NCI-H1105 (cell line): Measurements from ENCODE around the gene RETN.

Source experiments
- DNase-seq: peaks from one replicate; lab custom pipeline; 2025; lab: John Stamatoyannopoulos, UW

Gene RETN

DNA sequence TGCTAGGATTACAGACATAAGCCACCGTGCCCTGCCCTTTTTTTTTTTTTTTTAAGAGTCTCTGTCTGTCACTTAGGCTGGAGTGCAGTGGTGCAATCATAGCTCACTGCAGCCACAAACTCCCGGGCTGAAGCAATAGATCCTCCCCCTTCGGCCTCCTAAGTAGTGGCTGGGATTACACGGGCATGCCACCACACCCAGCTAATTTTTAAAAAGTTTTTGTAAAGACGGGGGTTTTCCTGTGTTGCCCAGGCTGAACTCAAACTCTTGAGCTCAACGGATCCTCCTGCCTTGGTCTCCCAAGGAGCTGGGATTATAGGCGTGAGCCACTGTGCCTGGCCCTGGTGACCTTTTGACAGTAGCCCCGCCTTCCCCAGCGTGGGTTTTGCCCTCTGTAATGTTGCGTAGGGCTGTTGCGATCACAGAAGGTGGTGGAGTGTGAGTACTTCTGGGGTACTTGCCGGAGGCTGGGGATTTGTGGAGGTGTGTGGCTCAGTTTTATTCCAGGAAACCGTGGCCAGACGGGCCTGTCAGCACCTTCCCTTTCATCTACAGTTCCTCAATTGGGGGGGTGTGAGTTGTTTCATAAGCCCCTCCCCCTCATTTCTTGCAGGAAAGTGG lies 11.6 kb upstream of the RETN start:
- no peak for DNase-seq

DNA sequence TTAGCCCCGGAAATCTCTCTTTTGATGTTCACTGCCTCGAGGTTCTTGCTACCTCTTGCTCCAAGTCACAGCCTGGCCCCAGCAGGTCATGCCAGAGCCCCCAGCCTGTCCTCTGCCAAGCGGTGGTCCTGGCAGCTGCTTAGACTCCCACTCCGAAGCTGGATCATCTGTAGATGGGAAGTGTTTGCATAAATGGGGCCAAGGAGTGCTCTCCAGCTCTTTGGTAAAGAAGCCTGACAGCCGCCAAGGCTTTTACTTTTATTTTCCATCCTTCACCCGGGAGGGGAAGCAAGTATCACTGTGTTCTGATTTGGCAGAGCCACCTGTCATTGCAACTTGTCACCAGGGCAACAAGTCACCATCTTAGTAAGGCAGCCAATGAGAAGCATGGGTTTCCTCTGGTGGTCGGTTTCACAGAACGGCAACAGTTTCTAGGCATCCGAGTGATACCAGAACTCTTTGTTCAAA lies 10.6 kb upstream of the RETN start:
- DNase-seq = no peak

DNA sequence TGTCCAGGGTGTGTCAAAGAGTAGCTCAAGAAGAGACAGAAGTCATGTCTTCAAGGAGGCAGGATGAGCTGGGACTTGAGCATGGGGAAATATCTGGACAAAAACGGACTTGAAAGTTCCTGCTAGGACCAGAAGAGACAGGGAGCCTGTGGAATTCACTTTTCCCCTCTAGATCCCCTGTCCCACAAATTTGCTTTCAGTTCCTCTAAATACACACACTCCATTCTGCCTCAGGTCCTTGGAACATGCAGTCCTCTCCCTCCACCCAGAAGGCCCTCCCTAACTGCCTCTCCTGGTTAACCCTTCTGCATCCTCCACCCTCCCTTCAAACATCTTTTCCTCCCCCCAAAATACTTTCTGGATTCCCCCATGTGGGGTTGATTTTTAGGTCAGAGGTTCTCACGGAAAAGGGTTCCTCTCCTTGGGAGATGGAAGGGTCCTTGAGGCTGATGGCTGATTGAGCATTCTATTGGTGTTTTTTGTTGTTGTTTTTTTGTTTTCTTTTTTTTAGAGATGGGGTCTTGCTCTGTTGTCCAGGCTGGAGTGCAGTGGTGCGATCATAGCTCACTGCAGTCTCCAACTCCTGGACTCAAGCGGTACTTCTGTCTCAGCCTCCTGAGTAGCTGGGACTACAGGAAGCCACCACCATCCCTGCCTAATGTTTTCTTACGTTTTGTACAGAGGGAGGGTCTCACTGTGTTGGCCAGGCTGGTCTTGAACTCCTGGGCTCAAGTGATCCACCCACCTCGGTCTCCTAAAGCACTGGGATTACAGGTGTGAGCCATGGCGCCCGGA lies 6.9 kb upstream of the RETN start:
- no peak for DNase-seq

DNA sequence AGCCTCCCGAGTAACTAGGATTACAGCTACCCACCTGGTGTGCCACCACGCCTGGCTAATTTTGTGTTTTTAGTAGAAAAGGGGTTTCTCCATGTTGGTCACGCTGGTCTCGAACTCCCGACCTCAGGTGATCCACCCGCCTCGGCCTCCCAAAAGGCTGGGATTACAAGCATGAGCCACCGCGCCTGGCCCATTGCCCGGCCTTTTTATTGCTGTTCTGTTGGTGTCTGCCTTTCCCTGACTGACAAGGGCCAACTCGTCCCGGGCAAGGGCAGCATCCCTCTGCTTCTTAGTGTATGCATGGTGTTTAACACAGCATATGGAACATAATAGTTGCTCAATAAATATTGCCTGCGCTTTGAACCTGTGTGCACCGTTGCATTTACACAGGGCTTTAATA lies 6.2 kb upstream of the RETN start:
- no peak for DNase-seq

DNA sequence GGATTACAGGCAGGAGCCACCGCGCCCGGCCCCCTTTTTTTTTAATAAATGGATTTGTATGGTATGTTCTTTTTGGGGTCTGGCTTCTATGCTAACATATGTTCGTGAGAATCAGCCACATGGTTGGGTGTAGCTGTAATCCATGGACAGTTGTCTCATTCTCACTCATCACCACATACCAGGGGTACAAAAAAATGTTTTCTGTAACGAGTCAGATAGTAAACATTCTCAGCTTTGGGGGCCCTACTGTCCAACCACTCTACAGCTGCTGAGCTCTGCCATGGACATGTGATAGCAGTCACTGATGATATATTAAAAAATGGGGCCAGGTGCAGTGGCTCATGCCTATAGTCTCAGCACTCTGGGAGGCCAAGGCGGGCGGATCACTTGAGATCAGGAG lies 5.1 kb upstream of the RETN start:
- no peak for DNase-seq

DNA sequence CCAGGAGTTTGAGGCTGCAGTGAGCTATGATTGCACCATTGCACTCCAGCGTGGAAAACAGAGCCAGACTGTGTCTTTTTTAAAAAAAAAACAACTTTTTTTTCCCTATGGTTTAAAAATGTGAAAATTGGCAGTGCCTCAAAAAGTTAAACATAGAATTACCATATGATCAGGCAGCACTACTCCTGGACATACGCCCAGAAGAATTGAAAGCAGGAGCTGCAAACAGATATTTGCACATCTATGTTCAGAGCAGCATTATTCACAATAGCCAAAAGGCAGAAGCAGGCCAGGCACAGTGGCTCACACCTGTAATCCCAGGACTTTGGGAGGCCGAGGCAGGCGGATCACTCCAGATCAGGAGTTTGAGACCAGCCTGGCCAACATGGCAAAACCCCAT lies 3.8 kb upstream of the RETN start:
- DNase-seq = no peak

DNA sequence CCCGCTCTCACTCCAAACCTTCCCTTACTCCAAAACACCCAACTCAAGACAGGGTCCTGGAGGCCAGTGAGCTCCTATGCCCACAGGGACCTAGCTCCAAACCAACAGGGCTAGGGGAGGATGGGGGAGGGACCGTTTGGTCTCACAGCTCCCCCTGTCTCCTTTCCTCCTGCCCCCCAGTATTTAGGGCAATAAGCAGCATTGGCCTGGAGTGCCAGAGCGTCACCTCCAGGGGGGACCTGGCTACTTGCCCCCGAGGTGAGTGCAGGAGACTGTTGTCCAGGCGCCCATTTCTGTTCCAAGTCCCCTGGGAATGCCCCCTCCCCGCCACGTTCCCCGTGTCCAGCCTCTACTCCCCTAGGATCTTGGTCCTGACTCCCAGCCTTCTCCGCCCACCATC lies 792 bp downstream of the RETN start:
- DNase-seq = no peak

DNA sequence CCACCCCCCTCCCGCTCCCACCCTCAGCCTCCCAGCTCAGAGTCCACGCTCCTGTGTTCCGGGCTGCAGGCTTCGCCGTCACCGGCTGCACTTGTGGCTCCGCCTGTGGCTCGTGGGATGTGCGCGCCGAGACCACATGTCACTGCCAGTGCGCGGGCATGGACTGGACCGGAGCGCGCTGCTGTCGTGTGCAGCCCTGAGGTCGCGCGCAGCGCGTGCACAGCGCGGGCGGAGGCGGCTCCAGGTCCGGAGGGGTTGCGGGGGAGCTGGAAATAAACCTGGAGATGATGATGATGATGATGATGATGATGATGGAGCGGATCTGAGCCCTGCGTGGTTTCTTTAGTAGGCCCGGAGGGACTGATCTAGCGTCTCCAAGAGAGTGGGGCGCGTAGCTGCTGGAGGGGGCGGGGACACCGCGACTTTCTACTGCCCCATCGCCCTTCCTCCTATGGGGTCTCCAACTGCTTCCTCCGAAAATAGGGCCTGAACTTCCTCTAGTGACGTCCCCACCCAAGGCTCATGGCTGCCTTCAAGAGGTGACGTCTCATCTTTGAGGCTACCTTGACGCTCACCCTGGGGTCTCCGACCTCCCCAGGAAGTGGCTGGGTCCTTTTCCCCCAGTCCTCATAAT lies 1.4 kb downstream of the RETN start:
- DNase-seq = no peak

DNA sequence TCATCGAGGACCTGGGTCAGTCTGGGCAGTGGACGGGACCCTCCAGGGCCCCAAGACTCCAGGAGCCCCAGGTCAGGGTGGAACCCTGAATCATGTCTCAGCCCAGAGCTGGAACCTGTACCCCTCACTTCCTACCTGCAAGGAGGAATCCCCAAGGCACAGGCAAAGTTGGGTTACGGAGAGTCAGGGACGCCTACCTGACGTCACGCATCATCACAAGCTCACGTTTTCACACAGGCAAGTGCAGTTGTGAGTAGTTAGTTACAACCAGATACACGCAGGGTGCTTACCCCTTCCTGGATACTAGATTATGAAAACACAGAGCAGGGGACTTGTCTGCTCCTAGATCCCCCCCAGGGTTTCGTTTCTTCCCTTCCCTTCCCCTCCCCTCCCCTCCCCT lies 1.9 kb downstream of the RETN start:
- DNase-seq = no peak

DNA sequence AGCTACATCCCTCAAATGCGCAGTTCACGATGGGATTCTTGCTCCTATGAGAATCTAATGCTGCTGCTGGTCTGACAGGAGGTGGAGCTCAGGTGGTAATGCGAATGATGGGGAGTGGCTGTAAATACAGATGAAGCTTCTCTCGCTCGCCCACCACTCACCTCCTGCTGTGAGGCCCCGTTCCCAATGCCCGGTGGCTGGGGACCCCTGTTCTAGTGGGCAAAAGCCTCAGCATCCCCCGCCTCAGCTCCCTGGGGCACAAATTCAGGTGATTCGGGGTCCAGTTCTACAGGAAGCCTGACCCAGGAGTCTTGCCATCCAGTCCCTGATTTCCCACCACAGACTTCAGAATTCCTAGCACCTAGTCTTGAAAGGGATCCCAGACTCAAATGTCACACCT lies 3.7 kb downstream of the RETN start:
- DNase-seq = no peak

DNA sequence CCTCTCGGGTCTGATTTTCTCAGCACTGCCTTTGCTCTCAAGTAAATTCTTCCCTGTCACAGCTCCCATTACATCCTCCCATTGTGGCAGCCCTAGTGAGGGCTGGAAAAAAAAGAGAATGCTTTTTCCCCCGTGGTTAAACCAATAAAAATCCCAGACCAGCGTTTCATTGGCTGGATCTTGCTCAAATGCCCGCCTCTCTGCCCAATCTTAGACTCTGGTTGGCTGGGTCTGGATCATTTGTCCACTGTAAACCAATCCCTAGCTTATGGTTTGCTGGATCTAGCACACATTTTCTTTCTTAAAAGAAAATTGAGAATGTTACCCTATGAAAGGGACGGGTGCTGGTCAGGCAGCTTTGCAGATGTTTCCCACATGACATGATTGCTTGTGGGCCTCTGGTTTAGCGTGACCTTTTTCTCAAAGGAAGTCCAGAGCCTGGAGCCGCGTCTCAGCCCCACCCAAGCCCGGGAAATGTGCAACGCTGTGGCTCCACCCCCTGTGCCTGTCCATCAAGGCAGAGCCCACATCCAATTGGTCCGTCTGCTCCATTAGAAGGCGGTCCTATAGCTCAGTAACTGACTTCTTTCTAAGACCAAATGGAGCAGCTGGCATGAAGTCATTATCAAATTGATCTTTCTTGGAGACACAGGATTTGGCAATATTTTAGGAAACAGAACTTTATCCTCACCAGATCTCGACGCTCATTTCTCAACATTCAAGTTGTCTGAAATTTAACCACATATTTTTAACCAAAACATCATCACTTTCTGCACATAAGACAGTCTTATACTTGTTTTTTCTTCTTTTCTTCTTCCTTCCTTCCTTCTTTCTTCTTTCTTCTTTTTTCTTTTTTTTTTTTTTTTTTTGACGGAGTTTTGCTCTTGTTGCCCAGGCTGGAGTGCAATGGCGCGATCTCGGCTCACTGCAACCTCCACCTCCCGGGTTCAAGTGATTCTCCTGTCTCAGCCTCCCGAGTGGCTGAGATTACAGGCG lies 5.5 kb downstream of the RETN start:
- no peak for DNase-seq

DNA sequence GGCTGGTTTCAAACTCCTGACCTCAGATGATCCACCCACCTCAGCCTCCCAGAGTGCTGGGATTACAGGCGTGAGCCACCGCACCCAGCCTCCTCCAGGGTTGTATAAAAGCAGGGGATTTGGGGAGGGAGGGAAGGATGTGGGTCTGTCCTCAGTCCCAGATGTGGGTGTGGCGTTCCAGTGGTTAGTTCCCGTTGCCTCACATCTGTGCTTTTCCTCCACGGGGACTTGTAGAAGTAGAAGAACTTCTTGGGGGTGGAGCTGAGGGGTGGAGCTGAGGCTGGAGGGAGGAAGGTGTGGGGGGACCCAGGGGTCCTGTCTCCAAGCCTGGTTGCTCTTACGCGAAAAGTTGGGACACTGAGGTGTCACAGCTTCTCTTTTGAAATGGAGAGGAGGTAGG lies 7.5 kb downstream of the RETN start:
- no peak for DNase-seq

DNA sequence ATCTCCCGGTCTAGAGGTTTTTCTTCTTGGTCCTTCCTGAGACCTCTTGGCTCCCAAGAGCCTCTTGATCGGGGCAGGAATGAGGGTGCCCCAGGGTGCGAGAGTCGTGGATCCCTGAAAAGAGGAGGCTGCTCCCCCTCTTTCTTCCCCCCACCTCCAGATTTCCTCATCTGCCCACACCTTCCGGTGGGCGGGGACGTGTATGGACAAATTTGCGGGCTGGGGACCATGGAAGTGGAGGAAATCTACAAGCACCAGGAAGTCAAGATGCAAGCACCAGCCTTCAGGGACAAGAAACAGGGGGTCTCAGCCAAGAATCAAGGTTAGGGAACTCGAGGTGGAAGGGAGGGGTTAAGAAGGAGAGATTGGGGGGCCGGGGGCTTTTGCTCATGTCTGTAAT lies 8.0 kb downstream of the RETN start, which contains the start of gene MCEMP1:
Gene MCEMP1 (plus strand): TSS at position 237 of the 400 bp plus-strand sequence. CDS start 31 bp downstream, at position 268.
- no peak for DNase-seq

DNA sequence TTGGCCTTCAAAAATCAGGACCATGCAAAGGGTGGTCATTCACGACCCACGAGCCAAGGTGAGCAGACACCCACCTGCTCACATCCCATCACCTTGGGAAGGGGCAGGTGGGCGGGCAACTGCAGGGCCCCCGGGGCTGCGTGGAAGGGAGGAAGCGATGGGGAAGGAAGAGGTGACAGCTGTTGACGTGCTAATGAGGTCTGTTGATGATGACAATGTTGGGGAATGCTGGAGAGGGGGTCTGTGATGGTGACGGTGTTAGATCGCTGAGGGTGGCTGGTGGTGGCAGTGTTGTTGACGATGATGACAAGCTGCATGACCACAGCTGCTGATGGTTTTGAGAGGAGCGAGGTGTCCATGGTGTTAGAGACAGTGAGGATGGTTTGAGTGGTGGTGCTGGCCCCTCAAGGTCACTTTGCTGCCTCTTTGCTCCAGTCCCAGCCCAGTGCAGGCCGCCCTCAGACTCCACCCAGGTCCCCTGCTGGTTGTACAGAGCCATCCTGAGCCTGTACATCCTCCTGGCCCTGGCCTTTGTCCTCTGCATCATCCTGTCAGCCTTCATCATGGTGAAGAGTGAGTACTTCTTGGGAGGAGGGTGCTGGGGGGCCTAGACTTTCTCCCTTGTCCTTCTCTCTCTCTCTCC lies 8.9 kb downstream of the RETN start:
- DNase-seq = no peak

DNA sequence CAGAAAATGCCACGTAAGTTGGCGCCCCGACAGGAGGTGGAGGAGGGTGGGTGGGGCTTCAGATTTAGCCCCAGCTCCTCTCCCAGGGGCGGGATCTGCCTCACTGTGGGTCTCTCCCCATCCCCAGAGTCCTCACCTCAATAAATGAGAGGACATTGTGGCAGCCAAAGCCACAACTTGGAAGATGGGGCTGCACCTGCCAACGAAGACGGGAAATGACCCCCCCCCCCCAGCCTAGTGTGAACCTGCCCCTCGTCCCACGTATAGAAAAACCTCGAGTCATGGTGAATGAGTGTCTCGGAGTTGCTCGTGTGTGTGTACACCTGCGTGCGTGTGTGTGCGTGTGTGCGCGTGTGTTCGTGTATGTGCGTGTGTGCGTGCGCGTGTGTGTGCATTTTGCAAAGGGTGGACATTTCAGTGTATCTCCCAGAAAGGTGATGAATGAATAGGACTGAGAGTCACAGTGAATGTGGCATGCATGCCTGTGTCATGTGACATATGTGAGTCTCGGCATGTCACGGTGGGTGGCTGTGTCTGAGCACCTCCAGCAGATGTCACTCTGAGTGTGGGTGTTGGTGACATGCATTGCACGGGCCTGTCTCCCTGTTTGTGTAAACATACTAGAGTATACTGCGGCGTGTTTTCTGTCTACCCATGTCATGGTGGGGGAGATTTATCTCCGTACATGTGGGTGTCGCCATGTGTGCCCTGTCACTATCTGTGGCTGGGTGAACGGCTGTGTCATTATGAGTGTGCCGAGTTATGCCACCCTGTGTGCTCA lies 10.3 kb downstream of the RETN start:
- DNase-seq = no peak

DNA sequence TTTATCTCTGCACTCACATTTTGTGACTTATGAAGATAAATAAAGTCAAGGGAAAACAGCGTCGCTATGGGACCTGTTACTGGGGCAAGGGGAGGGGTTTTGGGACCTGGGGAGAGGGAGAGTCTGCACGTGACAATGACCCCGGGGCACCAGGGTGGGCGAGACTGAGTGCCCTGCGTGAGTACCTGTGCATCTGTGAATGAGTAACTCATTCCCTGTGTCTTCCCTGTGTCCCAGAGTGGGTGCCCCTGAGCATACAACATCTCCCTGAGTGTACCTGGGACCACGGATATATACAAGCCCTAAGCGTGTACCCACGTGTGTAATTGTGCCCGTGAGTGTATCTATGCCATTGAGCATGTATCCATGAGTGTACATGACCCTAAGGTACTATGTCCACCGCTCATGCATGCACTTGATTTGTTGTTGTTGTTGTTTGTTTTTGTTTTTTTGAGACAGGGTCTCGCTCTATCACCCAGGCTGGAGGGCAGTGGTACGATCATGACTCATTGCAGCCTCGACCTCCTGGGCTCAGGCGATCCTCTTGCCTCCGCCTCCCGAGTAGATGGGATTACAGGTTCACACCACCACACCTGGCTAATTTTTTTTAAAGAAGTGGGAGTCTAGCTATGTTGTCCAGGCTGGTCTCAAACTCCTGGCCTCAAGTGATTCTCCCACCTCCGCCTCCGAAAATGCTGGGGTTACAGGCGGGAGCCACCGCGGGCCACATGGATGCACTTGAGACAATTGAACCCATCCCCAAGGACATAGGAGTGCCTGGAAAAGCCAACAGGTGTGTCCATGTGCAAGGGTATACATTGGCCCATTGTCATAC lies 11.1 kb downstream of the RETN start:
- no peak for DNase-seq

DNA sequence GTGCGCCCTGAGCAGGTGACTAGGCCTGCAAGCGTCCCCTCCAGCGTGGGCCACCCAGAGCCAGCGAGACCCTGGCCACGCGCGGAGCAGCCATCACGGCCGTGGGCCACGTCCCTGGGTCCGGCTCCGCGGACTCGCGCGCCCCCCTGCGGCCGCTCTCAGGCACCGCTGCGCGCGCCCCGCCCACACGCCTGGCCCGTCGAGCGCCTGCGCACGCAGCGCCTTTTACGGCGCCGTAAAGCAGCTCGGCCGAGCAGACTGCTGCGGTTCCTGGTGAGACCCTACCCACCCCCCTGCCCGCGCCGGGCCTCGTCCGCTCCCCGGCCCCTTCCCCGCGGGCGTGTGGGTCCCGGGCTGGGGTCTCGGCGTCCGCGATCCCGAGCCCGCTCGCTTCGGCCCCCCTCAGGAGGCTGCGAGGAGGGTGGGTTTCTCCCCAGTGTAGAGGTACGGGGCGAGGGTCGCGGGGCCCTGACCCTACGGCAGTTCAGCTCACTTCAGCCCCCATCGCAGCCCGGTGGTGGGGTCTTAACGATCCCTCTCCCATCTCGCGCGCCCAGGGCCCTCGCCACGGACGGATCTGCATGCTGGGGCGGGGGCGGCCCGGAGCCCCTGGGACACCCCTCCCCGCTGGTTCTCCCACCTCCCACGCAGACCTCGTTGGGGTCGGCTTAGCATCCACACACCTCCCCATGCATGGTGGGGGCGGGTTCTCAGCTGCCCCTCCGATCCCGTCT lies 11.9 kb downstream of the RETN start, which contains the start of gene TRAPPC5:
Gene TRAPPC5 (plus strand): TSS at position 228 of the 734 bp plus-strand sequence. CDS start 1,421 bp downstream, outside the sequence.
- peak; percentile 73 for DNase-seq

DNA sequence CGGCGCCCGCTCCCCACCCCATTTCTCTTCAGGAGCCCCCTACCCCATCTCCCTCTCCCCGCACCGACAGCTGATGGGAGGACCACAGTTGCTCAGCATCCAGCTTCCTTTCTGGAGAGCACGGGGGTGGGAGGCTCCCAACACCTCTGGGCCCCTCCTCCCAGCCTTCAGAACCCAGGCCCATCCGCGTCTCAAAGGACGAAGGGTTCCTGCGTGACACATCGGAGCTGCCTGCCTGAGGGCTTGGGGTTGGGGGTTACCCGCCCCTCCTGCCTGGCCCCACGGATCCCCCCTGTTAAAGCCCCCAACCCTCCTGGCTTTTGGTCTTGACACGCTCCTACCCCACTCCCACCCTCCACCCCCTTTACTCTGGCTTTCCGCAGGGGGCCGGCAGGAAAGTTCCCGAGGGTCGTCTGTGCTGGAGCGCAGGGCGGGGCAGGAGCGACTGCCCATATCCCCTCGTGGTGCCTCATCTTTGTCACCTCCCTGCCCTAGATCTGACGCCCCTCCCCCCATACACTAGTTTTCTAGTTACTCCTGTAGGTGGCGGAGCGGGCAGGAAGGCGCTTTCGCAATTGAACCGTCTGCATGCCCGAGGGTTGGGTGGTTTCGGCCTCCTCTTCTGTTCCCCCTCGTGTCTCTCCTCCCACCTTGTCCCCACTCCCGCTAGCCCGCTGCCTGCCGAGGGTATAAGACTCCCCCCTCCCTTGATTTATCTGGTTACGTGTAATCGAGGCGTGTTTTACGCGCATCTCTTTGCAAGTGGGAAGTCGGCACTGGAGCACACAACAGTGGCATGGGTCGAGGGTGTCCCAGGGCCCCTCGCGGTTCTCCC lies 12.7 kb downstream of the RETN start:
- DNase-seq = no peak
